ENCODE measurements around the gene OR10V1. TPM values are rescaled to one million over a fixed set of nuclear protein-coding genes. Genes with fewer than 3 reads are reported as not detected.

The OR10V1 gene
- total RNA-seq, 1 experiment from 2014 or later, result not detected

DNA sequence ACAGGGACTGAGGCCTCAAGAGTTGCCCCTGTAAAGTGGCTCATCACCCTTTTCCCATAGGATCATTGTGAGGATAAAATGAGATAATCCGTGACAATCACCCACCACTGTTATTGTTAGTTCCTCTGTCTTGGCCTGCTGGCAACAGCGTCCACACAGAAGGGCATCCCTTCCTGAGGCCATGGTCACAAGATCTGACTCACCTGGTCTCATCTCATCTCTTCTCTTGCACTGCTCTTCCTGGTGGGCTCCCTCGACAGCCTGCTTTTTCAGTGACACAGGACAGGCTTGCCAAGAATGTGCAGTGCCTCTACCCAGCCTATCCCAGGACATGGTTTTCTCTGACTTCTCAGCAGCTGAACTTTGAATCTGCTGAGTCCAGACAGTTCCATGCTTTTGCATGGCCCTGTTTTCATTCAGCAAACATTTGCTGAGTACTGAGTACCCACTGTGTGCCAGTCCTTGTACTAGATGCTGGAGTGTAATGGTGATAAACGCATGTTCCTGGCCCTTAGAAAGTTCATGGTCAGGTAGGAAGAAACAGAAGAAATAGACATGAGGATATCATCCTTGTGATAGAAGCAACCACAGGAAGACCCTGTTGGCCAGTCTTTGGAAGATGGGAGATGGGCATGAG lies 44.9 kb upstream of the OR10V1 start:
- intact Hi-C loops (cut with micrococcal nuclease), result loop anchor here (10.0 kb wide), 1 partner anchor 406 kb away; no protein-coding TSS in a partner anchor
- H3K36me3 Mint-ChIP-seq (ENCODE audit: insufficient read depth, unreplicated experiment), result no peaks in the 10 kb centered on the region
- CTCF ChIA-PET, result interaction anchor here (0.7 to 2.4 kb wide), 5 partner anchors 14 to 67 kb away, joined by 3 to 10 read pairs (median 3); partner anchors contain the start of gene MRPL16

DNA sequence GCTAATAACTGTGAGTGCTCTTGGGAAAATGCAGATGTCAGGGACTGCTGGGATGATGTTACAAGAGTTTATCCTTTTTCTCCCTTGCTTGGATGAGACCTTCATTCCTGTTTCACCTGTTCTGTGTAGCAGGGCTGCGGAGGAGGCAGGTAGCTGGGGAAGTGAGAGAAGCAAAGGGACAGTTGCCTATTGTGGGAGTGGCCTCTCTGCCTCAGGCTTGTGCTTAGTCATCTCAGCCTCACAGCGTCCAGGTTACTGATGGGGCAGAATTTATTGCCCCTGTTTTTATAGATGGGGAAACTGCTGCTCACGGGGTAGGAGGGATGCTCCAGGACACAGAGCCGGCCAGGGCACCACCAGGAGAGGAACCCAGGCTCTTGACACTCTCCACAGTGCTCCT lies 43.2 kb upstream of the OR10V1 start:
- H3K36me3 Mint-ChIP-seq (ENCODE audit: insufficient read depth, unreplicated experiment), result no peaks in the 10 kb centered on the region
- peaks cover 13% of the 10 kb centered on the region for H3K4me1 Mint-ChIP-seq (ENCODE audit: insufficient read depth, unreplicated experiment)
- peak overlapping the region; percentile 92 for H3K4me3 Mint-ChIP-seq (ENCODE audit: unreplicated experiment)
- TF ChIP-seq CTCF (IDR thresholded peaks at IDR 0.05; ENCODE audit: unreplicated experiment), result no peak
- intact Hi-C loops (cut with micrococcal nuclease), result loop anchor here (1.0 to 10.0 kb wide), 2 partner anchors 19 to 408 kb away; no protein-coding TSS in a partner anchor
- ChIA-PET POLR2A (interaction anchor here (0.7 to 5.4 kb wide), 13 partner anchors 13 to 1116 kb away, joined by 3 to 67 read pairs (median 14); partner anchors contain the start of genes MRPL16, OSBP and PATL1), CTCF (interaction anchor here (1.0 to 7.6 kb wide), 8 partner anchors 15 to 509 kb away, joined by 3 to 160 read pairs (median 14); partner anchors contain the start of genes MRPL16 and PATL1)
- no peaks in the 10 kb centered on the region for H3K9me3 Mint-ChIP-seq (ENCODE audit: unreplicated experiment)
- no TSS peak for BruUV-seq (replicated peaks)
- DNase-seq (ENCODE audit: unreplicated experiment), result peak; percentile 65
- peak overlapping the region; percentile 29 for H3K27ac Mint-ChIP-seq (ENCODE audit: low read depth, unreplicated experiment)
- H3K27me3 Mint-ChIP-seq (ENCODE audit: insufficient read depth, unreplicated experiment), result no peaks in the 10 kb centered on the region

More for the DNA sequence above, 44.9 kb upstream of the OR10V1 start:
- no peak overlapping the region for H3K27ac Mint-ChIP-seq (ENCODE audit: low read depth, unreplicated experiment)
- no peaks in the 10 kb centered on the region for H3K9me3 Mint-ChIP-seq (ENCODE audit: unreplicated experiment)
- DNase-seq (ENCODE audit: unreplicated experiment), result no peak
- no TSS peak for BruUV-seq (replicated peaks)
- peaks cover 13% of the 10 kb centered on the region for H3K4me1 Mint-ChIP-seq (ENCODE audit: insufficient read depth, unreplicated experiment)
- no peak for TF ChIP-seq CTCF (IDR thresholded peaks at IDR 0.05; ENCODE audit: unreplicated experiment)
- no peaks in the 10 kb centered on the region for H3K27me3 Mint-ChIP-seq (ENCODE audit: insufficient read depth, unreplicated experiment)
- POLR2A ChIA-PET, result interaction anchor here (0.9 kb wide), 1 partner anchor 28 kb away, joined by 5 read pairs; no protein-coding TSS in a partner anchor
- H3K4me3 Mint-ChIP-seq (ENCODE audit: unreplicated experiment), result no peak overlapping the region

- ChIA-PET CTCF (interaction anchor here (0.6 to 7.6 kb wide), 10 partner anchors 10 to 509 kb away, joined by 3 to 160 read pairs (median 14); partner anchors contain the start of genes MRPL16 and PATL1), POLR2A (interaction anchor here (0.7 to 5.4 kb wide), 15 partner anchors 10 to 1117 kb away, joined by 3 to 67 read pairs (median 5); partner anchors contain the start of genes MRPL16, OSBP and PATL1)
- H3K9me3 Mint-ChIP-seq (ENCODE audit: unreplicated experiment), result no peaks in the 10 kb centered on the region
- H3K27ac Mint-ChIP-seq (ENCODE audit: low read depth, unreplicated experiment), result no peak overlapping the region
- H3K4me3 Mint-ChIP-seq (ENCODE audit: unreplicated experiment), result peak overlapping the region; percentile 92
- no peaks in the 10 kb centered on the region for H3K27me3 Mint-ChIP-seq (ENCODE audit: insufficient read depth, unreplicated experiment)
- no peaks in the 10 kb centered on the region for H3K36me3 Mint-ChIP-seq (ENCODE audit: insufficient read depth, unreplicated experiment)
- no peak for TF ChIP-seq CTCF (IDR thresholded peaks at IDR 0.05; ENCODE audit: unreplicated experiment)
- no TSS peak for BruUV-seq (replicated peaks)
- intact Hi-C loops (cut with micrococcal nuclease), result loop anchor here (1.0 to 10.0 kb wide), 2 partner anchors 20 to 408 kb away; no protein-coding TSS in a partner anchor
- DNase-seq (ENCODE audit: unreplicated experiment), result peak; percentile 45
- H3K4me1 Mint-ChIP-seq (ENCODE audit: insufficient read depth, unreplicated experiment), result peaks cover 13% of the 10 kb centered on the region
These were observed 42.9 kb upstream of the OR10V1 start for GRCh38 chr11:59756558-59756840.

Measured in MCF 10A (cell line).